MM.1S (cell line): ENCODE data around the gene CCDC158.

Experiments
- EZH2 ChIP-seq: fragments of 300-600 bp; sonication (generic); optimal IDR thresholded peaks from 2 replicates; pipeline ENCODE3; 2017; ENCODE audit warnings: low read depth, mild to moderate bottlenecking, antibody characterized with exemption, low read length, mixed read lengths
- TF ChIP-seq, protein P1 (sequence below): fragments of 300-600 bp; sonication (generic); IDR thresholded peaks from 2 replicates; pipeline ENCODE4 v1.5.1; 2016; ENCODE audit warnings: antibody characterized with exemption, low read length, mixed read lengths

DNA sequence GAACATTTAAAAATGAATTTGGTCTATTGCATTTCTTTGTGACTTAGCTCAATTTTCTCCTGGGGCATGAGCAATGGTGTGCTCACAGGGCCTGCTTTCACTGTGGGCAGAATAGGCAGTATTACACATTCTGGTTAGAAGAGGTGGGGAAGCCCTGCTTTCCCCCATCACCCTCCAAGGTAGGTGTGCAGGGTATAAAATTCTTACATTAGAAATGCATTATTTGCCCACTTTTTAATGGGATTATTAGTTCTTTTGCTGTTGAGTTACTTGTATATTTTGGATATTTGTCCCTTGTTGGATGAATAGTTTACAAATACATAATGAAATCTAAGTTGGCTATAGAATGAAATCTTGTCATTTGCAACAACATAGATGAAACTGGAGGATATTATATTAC, 122.7 kb downstream of the CCDC158 start:
- no peak for TF ChIP-seq EZH2
- TF ChIP-seq, protein P1, sequence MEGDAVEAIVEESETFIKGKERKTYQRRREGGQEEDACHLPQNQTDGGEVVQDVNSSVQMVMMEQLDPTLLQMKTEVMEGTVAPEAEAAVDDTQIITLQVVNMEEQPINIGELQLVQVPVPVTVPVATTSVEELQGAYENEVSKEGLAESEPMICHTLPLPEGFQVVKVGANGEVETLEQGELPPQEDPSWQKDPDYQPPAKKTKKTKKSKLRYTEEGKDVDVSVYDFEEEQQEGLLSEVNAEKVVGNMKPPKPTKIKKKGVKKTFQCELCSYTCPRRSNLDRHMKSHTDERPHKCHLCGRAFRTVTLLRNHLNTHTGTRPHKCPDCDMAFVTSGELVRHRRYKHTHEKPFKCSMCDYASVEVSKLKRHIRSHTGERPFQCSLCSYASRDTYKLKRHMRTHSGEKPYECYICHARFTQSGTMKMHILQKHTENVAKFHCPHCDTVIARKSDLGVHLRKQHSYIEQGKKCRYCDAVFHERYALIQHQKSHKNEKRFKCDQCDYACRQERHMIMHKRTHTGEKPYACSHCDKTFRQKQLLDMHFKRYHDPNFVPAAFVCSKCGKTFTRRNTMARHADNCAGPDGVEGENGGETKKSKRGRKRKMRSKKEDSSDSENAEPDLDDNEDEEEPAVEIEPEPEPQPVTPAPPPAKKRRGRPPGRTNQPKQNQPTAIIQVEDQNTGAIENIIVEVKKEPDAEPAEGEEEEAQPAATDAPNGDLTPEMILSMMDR: no peak
